Stimulated activated CD4-positive, alpha-beta T cell treated with anti-CD3 and anti-CD28 coated beads, Interleukin-15, amount 100 ng/mL, for 48 hours (primary cell): Measurements from ENCODE around the gene ATAD1.
"Not testable (repeated sequence)": the region's sequence is repeated elsewhere in the genome, so short reads cannot be mapped to it uniquely, and the experiment has no call there.

Source experiments
- DNase-seq, 2 donors: peaks; one replicate each; pipeline ENCODE4 v3.0.0-alpha.2; 2020; ENCODE audit warnings: low read depth in 2 of 2

The ATAD1 gene

GRCh38 chr10:87753995-87754866 is 63.8 kb downstream of the ATAD1 start:
- DNase-seq = no peak

GRCh38 chr10:87752566-87752965 is 65.5 kb downstream of the ATAD1 start:
- DNase-seq = no peak

- no peak for DNase-seq
Observed at GRCh38 chr10:87751274-87751673, 66.8 kb downstream of the ATAD1 start.

GRCh38 chr10:87750817-87751216 is 67.2 kb downstream of the ATAD1 start:
- DNase-seq = no peak

GRCh38 chr10:87750001-87750671 is 67.9 kb downstream of the ATAD1 start:
- no peak for DNase-seq

- DNase-seq = not testable (repeated sequence)
Observed at GRCh38 chr10:87748244-87748643, 69.8 kb downstream of the ATAD1 start.

- DNase-seq = no peak
Observed at GRCh38 chr10:87746911-87747310, 71.1 kb downstream of the ATAD1 start.

GRCh38 chr10:87744606-87745005 is 73.4 kb downstream of the ATAD1 start:
- no peak for DNase-seq

GRCh38 chr10:87742992-87743610 is 74.9 kb downstream of the ATAD1 start:
- not testable (repeated sequence) for DNase-seq

- no peak for DNase-seq
Observed at GRCh38 chr10:87740254-87740655, 77.8 kb downstream of the ATAD1 start.

GRCh38 chr10:87739703-87740102 is 78.3 kb downstream of the ATAD1 start:
- no peak for DNase-seq

- DNase-seq = not testable (repeated sequence)
Observed at GRCh38 chr10:87738253-87738652, 79.8 kb downstream of the ATAD1 start.

- DNase-seq = no peak
Observed at GRCh38 chr10:87734987-87735827, 82.8 kb downstream of the ATAD1 start.

GRCh38 chr10:87733081-87733480 is 84.9 kb downstream of the ATAD1 start:
- DNase-seq = no peak

GRCh38 chr10:87729940-87730339 is 88.1 kb downstream of the ATAD1 start:
- DNase-seq = no peak

GRCh38 chr10:87724789-87725188 is 93.2 kb downstream of the ATAD1 start:
- DNase-seq = no peak

- no peak for DNase-seq
Observed at GRCh38 chr10:87723500-87723899, 94.5 kb downstream of the ATAD1 start.

- DNase-seq = no peak
Observed at GRCh38 chr10:87722716-87723115, 95.3 kb downstream of the ATAD1 start.

- DNase-seq = no peak
Observed at GRCh38 chr10:87721781-87722180, 96.2 kb downstream of the ATAD1 start.

- no peak for DNase-seq
Observed at GRCh38 chr10:87720665-87721064, 97.4 kb downstream of the ATAD1 start.

GRCh38 chr10:87716348-87716670 is 101.7 kb downstream of the ATAD1 start:
- no peak for DNase-seq
